ENCODE measurements around the gene VGF. TPM values are rescaled to one million over a fixed set of nuclear protein-coding genes. Genes with fewer than 3 reads are reported as not detected.

VGF gene
- polyA plus RNA-seq (2013) = 6.3 and 7.2 TPM in 2 replicates

DNA sequence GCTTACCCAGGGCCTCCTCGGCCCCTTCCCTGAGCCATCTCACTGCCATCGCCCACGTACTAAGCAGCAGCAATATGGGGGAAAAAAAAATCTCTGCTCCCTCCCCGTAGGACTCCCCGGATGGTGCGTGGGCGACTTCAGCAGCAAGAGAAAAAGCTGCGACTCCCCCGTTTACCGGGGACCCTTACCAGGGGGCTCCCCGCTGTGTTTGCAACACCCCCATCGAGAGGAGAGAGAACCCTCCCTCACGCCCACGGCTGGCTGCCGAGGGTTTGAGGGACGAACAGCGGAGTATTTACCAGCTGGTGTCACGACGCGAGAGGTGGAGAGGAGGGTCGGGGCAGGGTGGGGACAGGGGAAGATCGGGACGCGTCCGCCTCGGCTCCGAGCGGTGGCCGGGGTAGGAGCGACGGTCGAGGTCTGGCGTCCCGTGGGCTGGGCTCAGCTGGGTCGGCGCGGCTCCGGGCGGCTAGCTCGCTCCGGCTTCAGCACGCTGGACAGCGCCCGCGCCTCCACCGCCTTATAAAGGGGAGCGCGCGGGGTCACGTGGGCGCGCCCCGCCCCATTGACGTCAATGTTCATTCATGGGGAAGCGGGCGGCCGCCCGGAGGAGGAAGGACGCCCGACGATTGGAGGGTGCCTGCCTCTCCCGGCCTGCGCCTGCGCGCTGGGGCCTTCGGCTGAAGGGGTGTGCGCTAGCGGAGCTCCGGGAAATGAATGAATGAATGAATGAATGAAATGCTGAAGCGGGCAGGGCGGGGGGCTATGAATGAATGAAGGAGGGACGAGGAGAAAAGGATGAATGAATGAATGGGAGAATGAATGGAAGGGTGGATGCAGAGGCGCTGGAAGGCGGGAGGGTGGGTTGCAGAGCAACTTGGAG is at the start of gene VGF:
Gene VGF (minus strand): TSS at position 495 of the 883 bp plus-strand sequence. CDS start 726 bp downstream, outside the sequence.
- H3K4me2 ChIP-seq (ENCODE audit: low read length) = peak within 1 kb of the TSS; percentile 70
- H3K4me3 ChIP-seq (ENCODE audit: low read depth, low read length) = no peak within 1 kb of the TSS
- peaks cover 49 to 71% of the 10 kb centered on the region in 2 experiments for H3K4me1 ChIP-seq (ENCODE audit: control insufficient read depth in 1 of 2, insufficient read depth in 2 of 2, low read length in 2 of 2)
- H3K18ac ChIP-seq (ENCODE audit: low read length) = no peak within 1 kb of the TSS
- no peak within 1 kb of the TSS for H3K4ac ChIP-seq (ENCODE audit: low read depth, low read length)
- H3K27ac ChIP-seq (ENCODE audit: low read depth, low read length) = no peak within 1 kb of the TSS
- H3K36me3 ChIP-seq (ENCODE audit: control insufficient read depth in 1 of 2, insufficient read depth in 2 of 2, low read length in 2 of 2) = peaks cover 1% of the 10 kb centered on the region in 2 experiments
- no peak within 1 kb of the TSS for H2BK12ac ChIP-seq (ENCODE audit: low read length)
- no peak within 1 kb of the TSS for H2BK120ac ChIP-seq (ENCODE audit: insufficient read depth, low read length, poor library complexity)
- peaks cover 14% of the 10 kb centered on the region for H3K27me3 ChIP-seq (ENCODE audit: insufficient read depth, low read length)
- H2BK5ac ChIP-seq (ENCODE audit: low read depth, low read length, poor library complexity) = no peak within 1 kb of the TSS
- WGBS (ENCODE audit: extremely low coverage, insufficient coverage, insufficient read length) = no CpG with 5 or more reads among the region's 74 CpGs
- H3K9me3 ChIP-seq (ENCODE audit: insufficient read depth, low read depth, low read length) = no peaks in the 10 kb centered on the region
- H4K91ac ChIP-seq (ENCODE audit: low read depth, low read length) = no peak within 1 kb of the TSS
- H3K14ac ChIP-seq (ENCODE audit: low read length) = no peak within 1 kb of the TSS
- H3K23ac ChIP-seq (ENCODE audit: low read length) = no peak within 1 kb of the TSS
- peak; percentile 89 to 97 for DNase-seq
- peaks cover 10% of the 10 kb centered on the region for H3K79me1 ChIP-seq (ENCODE audit: low read length)
- no peak within 1 kb of the TSS for H3K9ac ChIP-seq (ENCODE audit: low read length)
- H4K8ac ChIP-seq (ENCODE audit: low read depth, low read length) = no peak within 1 kb of the TSS
- H3K79me2 ChIP-seq (ENCODE audit: control insufficient read depth, insufficient read depth, low read length, poor library complexity) = no peaks in the 10 kb centered on the region
- H2AFZ ChIP-seq (ENCODE audit: insufficient read depth, low read length, poor library complexity) = peak within 1 kb of the TSS; percentile 18
- H4K12ac ChIP-seq (ENCODE audit: low read depth, low read length) = no peak within 1 kb of the TSS
- no peak within 1 kb of the TSS for H2AK5ac ChIP-seq (ENCODE audit: low read length)

DNA sequence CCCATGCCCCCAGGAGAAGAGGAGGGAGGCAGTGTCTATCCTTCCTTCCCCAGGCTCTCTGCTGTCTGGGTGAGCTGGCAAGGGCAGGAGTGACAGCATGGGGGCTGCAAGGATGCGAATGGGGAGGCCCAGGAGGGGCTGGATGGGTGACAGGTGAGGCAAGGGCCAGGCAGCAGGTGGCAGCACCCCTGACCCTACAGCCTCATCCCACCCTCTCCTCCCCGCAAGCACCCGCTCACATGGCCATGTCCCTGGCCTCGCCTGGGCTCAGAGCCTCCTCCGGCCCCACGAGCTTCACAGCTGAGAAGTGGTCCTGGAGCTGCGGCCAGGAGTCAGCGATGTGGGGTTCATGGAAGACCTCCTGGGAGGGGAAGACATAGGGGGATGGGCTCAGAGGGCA is 46.6 kb upstream of the VGF start:
- Histone ChIP-seq H3K14ac (ENCODE audit: low read length) (no peak overlapping the region), H3K27ac (ENCODE audit: low read depth, low read length) (no peak overlapping the region), H3K23ac (ENCODE audit: low read length) (no peak overlapping the region), H4K8ac (ENCODE audit: low read depth, low read length) (no peak overlapping the region), H4K91ac (ENCODE audit: low read depth, low read length) (no peak overlapping the region), H2BK5ac (ENCODE audit: low read depth, low read length, poor library complexity) (no peak overlapping the region), H2AFZ (ENCODE audit: insufficient read depth, low read length, poor library complexity) (no peak overlapping the region), H3K27me3 (ENCODE audit: insufficient read depth, low read length) (no peaks in the 10 kb centered on the region), H4K12ac (ENCODE audit: low read depth, low read length) (no peak overlapping the region), H3K4me2 (ENCODE audit: low read length) (no peak overlapping the region), H3K4ac (ENCODE audit: low read depth, low read length) (no peak overlapping the region), H2BK120ac (ENCODE audit: insufficient read depth, low read length, poor library complexity) (no peak overlapping the region), H3K9ac (ENCODE audit: low read length) (no peak overlapping the region), H3K4me3 (ENCODE audit: low read depth, low read length) (no peak overlapping the region), H3K4me1 (ENCODE audit: control insufficient read depth in 1 of 2, insufficient read depth in 2 of 2, low read length in 2 of 2) (peaks cover 7 to 10% of the 10 kb centered on the region in 2 experiments), H3K79me1 (ENCODE audit: low read length) (peaks cover 5% of the 10 kb centered on the region), H3K79me2 (ENCODE audit: control insufficient read depth, insufficient read depth, low read length, poor library complexity) (peaks cover 6% of the 10 kb centered on the region), H2BK12ac (ENCODE audit: low read length) (no peak overlapping the region), H2AK5ac (ENCODE audit: low read length) (no peak overlapping the region), H3K18ac (ENCODE audit: low read length) (no peak overlapping the region), H3K36me3 (ENCODE audit: control insufficient read depth in 1 of 2, insufficient read depth in 2 of 2, low read length in 2 of 2) (peaks cover 47 to 64% of the 10 kb centered on the region in 2 experiments), H3K9me3 (ENCODE audit: insufficient read depth, low read depth, low read length) (no peaks in the 10 kb centered on the region)
- no CpG with 5 or more reads among the region's 8 CpGs for WGBS (ENCODE audit: extremely low coverage, insufficient coverage, insufficient read length)
- no peak for DNase-seq

DNA sequence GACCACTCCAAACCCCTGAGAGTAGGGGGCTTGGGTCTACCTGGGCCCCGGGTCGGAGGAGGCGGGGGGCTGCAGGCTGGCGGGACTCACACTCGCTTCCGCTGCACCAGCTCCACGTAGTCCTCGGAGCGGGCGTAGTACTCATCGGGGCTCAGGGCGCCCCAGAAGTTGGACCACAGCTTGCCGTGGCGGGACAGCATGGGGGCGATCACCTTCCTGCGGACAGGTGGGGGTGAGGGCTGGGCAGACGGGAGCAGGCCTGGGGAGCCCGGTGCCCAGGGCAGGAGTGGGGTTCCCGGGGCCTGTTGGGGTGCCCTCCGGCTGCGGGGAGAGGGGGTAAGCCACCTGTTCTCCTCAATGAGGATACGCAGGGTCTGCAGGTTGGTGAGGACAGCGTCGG is 46.1 kb upstream of the VGF start:
- peaks cover 2% of the 10 kb centered on the region for H3K79me2 ChIP-seq (ENCODE audit: control insufficient read depth, insufficient read depth, low read length, poor library complexity)
- WGBS (ENCODE audit: extremely low coverage, insufficient coverage, insufficient read length) = no CpG with 5 or more reads among the region's 24 CpGs

DNA sequence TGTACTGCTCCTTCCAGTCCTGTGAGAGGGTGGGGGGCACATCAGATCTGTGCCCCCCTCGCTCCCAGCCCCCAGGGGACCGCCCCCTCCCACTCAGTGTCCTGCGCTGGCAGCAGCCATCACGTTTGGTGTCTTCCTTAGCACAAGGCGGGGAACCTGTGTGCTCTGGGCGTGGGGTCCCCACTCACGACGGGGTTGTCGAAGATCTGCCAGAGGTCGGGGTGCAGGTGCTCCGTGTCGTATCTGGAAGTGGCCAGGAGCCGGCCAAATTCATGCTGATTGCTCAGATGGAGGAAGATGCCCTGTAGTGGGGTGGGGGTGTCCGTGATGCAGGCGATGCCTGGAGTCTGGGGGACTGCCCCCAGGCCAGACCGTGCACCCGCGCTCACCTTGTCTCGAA is 44.8 kb upstream of the VGF start:
- no peak overlapping the region for H3K27ac ChIP-seq (ENCODE audit: low read depth, low read length)
- no peak overlapping the region for H3K23ac ChIP-seq (ENCODE audit: low read length)
- H2BK12ac ChIP-seq (ENCODE audit: low read length) = no peak overlapping the region
- H3K9ac ChIP-seq (ENCODE audit: low read length) = no peak overlapping the region
- no peak overlapping the region for H3K18ac ChIP-seq (ENCODE audit: low read length)
- no peak overlapping the region for H3K4me2 ChIP-seq (ENCODE audit: low read length)
- H3K4me1 ChIP-seq (ENCODE audit: control insufficient read depth in 1 of 2, insufficient read depth in 2 of 2, low read length in 2 of 2) = no peaks in the 10 kb centered on the region
- H2AK5ac ChIP-seq (ENCODE audit: low read length) = no peak overlapping the region
- H3K9me3 ChIP-seq (ENCODE audit: insufficient read depth, low read depth, low read length) = no peaks in the 10 kb centered on the region
- no peak overlapping the region for H3K4ac ChIP-seq (ENCODE audit: low read depth, low read length)
- no peak overlapping the region for H3K4me3 ChIP-seq (ENCODE audit: low read depth, low read length)
- no CpG with 5 or more reads among the region's 19 CpGs for WGBS (ENCODE audit: extremely low coverage, insufficient coverage, insufficient read length)
- no peak overlapping the region for H2BK5ac ChIP-seq (ENCODE audit: low read depth, low read length, poor library complexity)
- H3K79me1 ChIP-seq (ENCODE audit: low read length) = no peaks in the 10 kb centered on the region
- H3K36me3 ChIP-seq (ENCODE audit: control insufficient read depth in 1 of 2, insufficient read depth in 2 of 2, low read length in 2 of 2) = peaks cover 55 to 70% of the 10 kb centered on the region in 2 experiments
- DNase-seq = no peak
- H3K27me3 ChIP-seq (ENCODE audit: insufficient read depth, low read length) = no peaks in the 10 kb centered on the region
- H3K79me2 ChIP-seq (ENCODE audit: control insufficient read depth, insufficient read depth, low read length, poor library complexity) = no peaks in the 10 kb centered on the region
- H2BK120ac ChIP-seq (ENCODE audit: insufficient read depth, low read length, poor library complexity) = no peak overlapping the region
- no peak overlapping the region for H4K8ac ChIP-seq (ENCODE audit: low read depth, low read length)
- no peak overlapping the region for H4K91ac ChIP-seq (ENCODE audit: low read depth, low read length)
- no peak overlapping the region for H3K14ac ChIP-seq (ENCODE audit: low read length)
- H4K12ac ChIP-seq (ENCODE audit: low read depth, low read length) = no peak overlapping the region
- no peak overlapping the region for H2AFZ ChIP-seq (ENCODE audit: insufficient read depth, low read length, poor library complexity)

More for the DNA sequence above, 46.1 kb upstream of the VGF start:
- Histone ChIP-seq H2BK120ac (ENCODE audit: insufficient read depth, low read length, poor library complexity) (no peak overlapping the region), H3K27ac (ENCODE audit: low read depth, low read length) (no peak overlapping the region), H3K27me3 (ENCODE audit: insufficient read depth, low read length) (no peaks in the 10 kb centered on the region), H3K4ac (ENCODE audit: low read depth, low read length) (no peak overlapping the region), H3K9me3 (ENCODE audit: insufficient read depth, low read depth, low read length) (no peaks in the 10 kb centered on the region), H3K9ac (ENCODE audit: low read length) (no peak overlapping the region), H4K12ac (ENCODE audit: low read depth, low read length) (no peak overlapping the region), H3K36me3 (ENCODE audit: control insufficient read depth in 1 of 2, insufficient read depth in 2 of 2, low read length in 2 of 2) (peaks cover 49 to 67% of the 10 kb centered on the region in 2 experiments), H2AK5ac (ENCODE audit: low read length) (no peak overlapping the region), H2BK12ac (ENCODE audit: low read length) (no peak overlapping the region), H2AFZ (ENCODE audit: insufficient read depth, low read length, poor library complexity) (no peak overlapping the region), H3K4me2 (ENCODE audit: low read length) (no peak overlapping the region), H2BK5ac (ENCODE audit: low read depth, low read length, poor library complexity) (no peak overlapping the region), H4K8ac (ENCODE audit: low read depth, low read length) (no peak overlapping the region), H4K91ac (ENCODE audit: low read depth, low read length) (no peak overlapping the region), H3K4me1 (ENCODE audit: control insufficient read depth in 1 of 2, insufficient read depth in 2 of 2, low read length in 2 of 2) (peaks cover 2 to 5% of the 10 kb centered on the region in 2 experiments), H3K23ac (ENCODE audit: low read length) (no peak overlapping the region), H3K14ac (ENCODE audit: low read length) (no peak overlapping the region), H3K79me1 (ENCODE audit: low read length) (no peaks in the 10 kb centered on the region), H3K4me3 (ENCODE audit: low read depth, low read length) (no peak overlapping the region), H3K18ac (ENCODE audit: low read length) (no peak overlapping the region)
- DNase-seq = no peak

Measured in trophoblast cell (in vitro differentiated cells and primary cell).